SU-DHL-6 (cell line): Measurements from ENCODE around the gene OXA1L.

Source experiments
- H2AFZ ChIP-seq: fragments of 200-600 bp; sonication (generic); 2 replicates; pipeline ENCODE4 v1.6.1; 2014; ENCODE audit warnings: low read depth, mild to moderate bottlenecking, moderate library complexity, mixed read lengths, antibody characterized with exemption, low read length; ENCODE audit not compliant: severe bottlenecking
- H3F3A ChIP-seq: fragments of 200-600 bp; shearing (Covaris generic); 2 replicates; pipeline ENCODE4 v1.6.0; 2016; ENCODE audit warnings: antibody characterized with exemption, mild to moderate bottlenecking; ENCODE audit not compliant: insufficient read depth
- H3K27ac ChIP-seq: fragments of 200-600 bp; sonication (generic); 2 replicates; pipeline ENCODE4 v1.5.1; 2016; ENCODE audit warnings: low read depth, mild to moderate bottlenecking, low read length, moderate library complexity, mixed read lengths
- H3K27me3 ChIP-seq: fragments of 200-600 bp; sonication (generic), shearing (Covaris generic); 2 replicates; pipeline ENCODE4 v1.6.0; 2014; ENCODE audit warnings: mild to moderate bottlenecking, low read length
- H3K36me3 ChIP-seq: fragments of 200-600 bp; sonication (generic); 2 replicates; pipeline ENCODE4 v1.6.1; 2014; ENCODE audit warnings: mild to moderate bottlenecking, low read length, mixed read lengths
- H3K4me2 ChIP-seq: fragments of 300-600, 200-600 bp; shearing (Covaris generic), sonication (generic); 2 replicates; pipeline ENCODE4 v1.6.0; 2014; ENCODE audit warnings: low read length, low read depth, mild to moderate bottlenecking; ENCODE audit not compliant: poor library complexity, severe bottlenecking
- H3K4me3 ChIP-seq: fragments of 200-600 bp; sonication (generic); 2 replicates; pipeline ENCODE4 v1.5.1; 2014; ENCODE audit warnings: antibody characterized with exemption, low read length, mild to moderate bottlenecking, mixed read lengths; ENCODE audit not compliant: insufficient read depth, poor library complexity, severe bottlenecking
- H3K79me2 ChIP-seq: fragments of 200-600 bp; sonication (generic); 2 replicates; pipeline ENCODE4 v1.6.1; 2014; ENCODE audit warnings: mild to moderate bottlenecking, low read length, moderate library complexity; ENCODE audit not compliant: insufficient read depth
- H3K9ac ChIP-seq: fragments of 200-600 bp; sonication (generic); 2 replicates; pipeline ENCODE4 v1.7.0; 2014; ENCODE audit warnings: mild to moderate bottlenecking, low read length
- H3K9me2 ChIP-seq: fragments of 200-600 bp; sonication (generic); replicated peaks from 2 replicates; pipeline ENCODE4 v1.6.1; 2014; ENCODE audit warnings: low read length; ENCODE audit not compliant: insufficient read depth
- H3K9me3 ChIP-seq: fragments of 200-600 bp; sonication (generic); 2 replicates; pipeline ENCODE4 v1.6.1; 2014; ENCODE audit warnings: low read length, mixed read lengths; ENCODE audit not compliant: insufficient read depth
- H4K20me1 ChIP-seq: fragments of 200-600 bp; sonication (generic); 2 replicates; pipeline ENCODE4 v1.6.1; 2014; ENCODE audit warnings: low read depth, mild to moderate bottlenecking, antibody characterized with exemption, low read length, moderate library complexity, mixed read lengths
- CTCF ChIP-seq: fragments of 200-600 bp; sonication (generic); IDR thresholded peaks from one replicate; pipeline ENCODE4 v1.5.1; 2017; ENCODE audit warnings: antibody characterized with exemption, mild to moderate bottlenecking, low read length, moderate library complexity; ENCODE audit not compliant: insufficient read depth, poor library complexity, severe bottlenecking
- EZH2phosphoT487 ChIP-seq: fragments of 200-600 bp; sonication (generic), shearing (Covaris generic); conservative IDR thresholded peaks from 2 replicates; pipeline ENCODE4 v1.6.1; 2018; ENCODE audit warnings: mild to moderate bottlenecking, antibody characterized with exemption, low read length, moderate library complexity, mixed read lengths

Gene OXA1L

GRCh38 chr14:22794551-22794951 is 28.1 kb downstream of the OXA1L start:
- H3K9me2 ChIP-seq: no peaks in the 10 kb centered on the region
- peak overlapping the region; percentile 58 for H3K27ac ChIP-seq
- no peaks in the 10 kb centered on the region for H3K79me2 ChIP-seq
- H3K4me2 ChIP-seq: peak overlapping the region; percentile 45
- H3K4me3 ChIP-seq: no peak overlapping the region
- H2AFZ ChIP-seq: peak overlapping the region; percentile 60
- no peaks in the 10 kb centered on the region for H4K20me1 ChIP-seq
- peak overlapping the region; percentile 25; the same call in 1 of the 2 replicates for H3K9ac ChIP-seq
- H3K9me3 ChIP-seq: no peaks in the 10 kb centered on the region
- H3K27me3 ChIP-seq: no peaks in the 10 kb centered on the region
- TF ChIP-seq CTCF (no peak), EZH2phosphoT487 (no peak)
- H3K36me3 ChIP-seq: no peaks in the 10 kb centered on the region
- H3F3A ChIP-seq: peaks cover 15% of the 10 kb centered on the region

DNA sequence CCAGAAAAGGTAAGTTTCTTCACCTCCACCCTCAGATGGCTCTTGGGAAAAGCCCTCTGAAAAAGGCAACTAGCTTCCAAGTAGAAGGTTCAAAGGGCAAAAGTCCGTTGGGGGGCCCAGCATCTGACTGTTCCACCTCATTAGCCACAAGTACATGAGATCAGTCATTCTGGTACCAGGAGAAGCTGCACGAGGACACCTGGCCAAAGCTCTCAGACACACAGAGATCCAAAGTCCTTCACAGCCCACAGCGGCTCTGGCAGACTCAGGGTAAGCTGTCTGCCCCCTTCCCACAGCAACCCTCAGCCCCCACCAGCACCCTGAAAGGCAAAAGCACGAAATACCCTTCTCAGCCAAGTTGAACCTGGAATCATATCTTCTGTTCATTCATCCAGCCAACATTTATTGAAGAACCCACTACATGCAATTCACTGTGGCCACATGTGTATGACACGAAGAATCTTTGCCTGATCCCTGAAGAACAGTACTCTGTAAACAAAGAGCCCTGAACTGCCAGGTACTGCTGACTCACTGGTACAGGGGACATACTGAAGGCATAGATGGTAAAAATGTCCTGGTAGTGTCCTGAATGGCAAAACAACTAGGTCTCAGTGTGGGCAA is 29.7 kb downstream of the OXA1L start:
- no peaks in the 10 kb centered on the region for H3K27me3 ChIP-seq
- H3K9me3 ChIP-seq: no peaks in the 10 kb centered on the region
- no peak overlapping the region for H3K4me2 ChIP-seq
- H3K9ac ChIP-seq: peak overlapping the region; percentile 8; the same call in 1 of the 2 replicates
- H3K9me2 ChIP-seq: no peaks in the 10 kb centered on the region
- peaks cover 9% of the 10 kb centered on the region for H3F3A ChIP-seq
- H3K4me3 ChIP-seq: no peak overlapping the region
- no peaks in the 10 kb centered on the region for H4K20me1 ChIP-seq
- no peaks in the 10 kb centered on the region for H3K36me3 ChIP-seq
- no peaks in the 10 kb centered on the region for H3K79me2 ChIP-seq
- no peak for TF ChIP-seq EZH2phosphoT487
- no peak for TF ChIP-seq CTCF
- H3K27ac ChIP-seq: peak overlapping the region; percentile 42
- no peak overlapping the region for H2AFZ ChIP-seq

- Histone ChIP-seq H2AFZ (no peak overlapping the region), H3K27me3 (no peaks in the 10 kb centered on the region), H3K36me3 (no peaks in the 10 kb centered on the region)
These were observed 30.8 kb downstream of the OXA1L start for GRCh38 chr14:22797017-22797917.

More at GRCh38 chr14:22797017-22797917, 30.8 kb downstream of the OXA1L start:
- H3K9me3 ChIP-seq: no peaks in the 10 kb centered on the region
- H3F3A ChIP-seq: 0 out of 2 replicates have a peak, but pooled peaks cover 1% of the 10 kb centered on the region
- peak overlapping the region; percentile 42 for H3K27ac ChIP-seq
- H3K9ac ChIP-seq: no peak overlapping the region; the same call in 1 of the 2 replicates
- H3K79me2 ChIP-seq: peaks cover under 1% of the 10 kb centered on the region; the same call in 1 of the 2 replicates
- H3K4me2 ChIP-seq: no peak overlapping the region
- no peak for TF ChIP-seq CTCF
- H3K9me2 ChIP-seq: no peaks in the 10 kb centered on the region
- no peaks in the 10 kb centered on the region for H4K20me1 ChIP-seq
- no peak overlapping the region for H3K4me3 ChIP-seq
